SK-N-MC (cell line): ENCODE data around the gene GPATCH8.

Experiments
- EZH2 ChIP-seq: fragments of 200-600 bp; sonication (generic); IDR thresholded peaks from one replicate; pipeline ENCODE4 v1.6.1; 2017; ENCODE audit warnings: antibody characterized with exemption
- POLR2AphosphoS5 ChIP-seq: IDR thresholded peaks from 2 replicates; pipeline ENCODE4 v1.6.1; 2012; ENCODE audit warnings: mild to moderate bottlenecking, low read depth, low read length, borderline replicate concordance

GRCh38 chr17:44552361-44552760 is 49.2 kb upstream of the GPATCH8 start:
- TF ChIP-seq POLR2AphosphoS5 (no peak), EZH2 (no peak)
